ENCODE measurements around the gene RNF227.
"Not testable (repeated sequence)": the region's sequence is repeated elsewhere in the genome, so short reads cannot be mapped to it uniquely, and the experiment has no call there.

The RNF227 gene

DNA sequence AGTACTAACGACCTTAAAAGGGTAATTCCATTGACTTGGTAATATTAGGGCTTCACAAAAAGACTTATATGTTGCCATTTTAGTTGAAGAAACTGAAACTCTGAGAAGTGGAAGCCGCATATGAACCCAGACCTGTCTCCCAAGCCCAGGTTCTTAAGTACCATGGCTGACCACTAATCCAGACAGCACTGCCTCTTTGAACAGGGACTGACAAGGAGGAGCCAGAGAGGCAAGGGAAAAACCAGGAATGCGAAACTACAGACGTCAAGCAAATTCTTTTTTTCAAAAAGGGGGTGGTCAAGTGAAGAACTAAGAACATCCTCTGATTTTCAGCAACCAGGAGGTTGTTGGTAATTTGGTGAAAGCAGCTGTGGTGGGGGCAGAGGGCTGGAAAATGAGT, 43.0 kb downstream of the RNF227 start:
- no peak for ATAC-seq
- TF ChIP-seq SNAI2 (CRISPR knock-in tag; IDR thresholded peaks at IDR 0.05) (no peak), RARB (CRISPR knock-in tag; IDR thresholded peaks at IDR 0.05) (no peak), GLIS3 (CRISPR knock-in tag; IDR thresholded peaks at IDR 0.05) (no peak), ZFP30 (CRISPR knock-in tag; IDR thresholded peaks at IDR 0.05) (no peak), OSR1 (CRISPR knock-in tag; IDR thresholded peaks at IDR 0.05) (no peak), TOX (CRISPR knock-in tag; IDR thresholded peaks at IDR 0.05; ENCODE audit: borderline replicate concordance) (no peak), ZC3H10 (CRISPR knock-in tag; IDR thresholded peaks at IDR 0.05) (no peak), ZNF8 (CRISPR knock-in tag; IDR thresholded peaks at IDR 0.05) (no peak), ZNF565 (CRISPR knock-in tag; conservative IDR thresholded peaks at IDR 0.05; ENCODE audit: low read depth) (no peak), ZNF70 (CRISPR knock-in tag; IDR thresholded peaks at IDR 0.05) (no peak), TCF4 (CRISPR knock-in tag; IDR thresholded peaks at IDR 0.05; ENCODE audit: borderline replicate concordance) (no peak)
- TF ChIP-seq, protein P1, sequence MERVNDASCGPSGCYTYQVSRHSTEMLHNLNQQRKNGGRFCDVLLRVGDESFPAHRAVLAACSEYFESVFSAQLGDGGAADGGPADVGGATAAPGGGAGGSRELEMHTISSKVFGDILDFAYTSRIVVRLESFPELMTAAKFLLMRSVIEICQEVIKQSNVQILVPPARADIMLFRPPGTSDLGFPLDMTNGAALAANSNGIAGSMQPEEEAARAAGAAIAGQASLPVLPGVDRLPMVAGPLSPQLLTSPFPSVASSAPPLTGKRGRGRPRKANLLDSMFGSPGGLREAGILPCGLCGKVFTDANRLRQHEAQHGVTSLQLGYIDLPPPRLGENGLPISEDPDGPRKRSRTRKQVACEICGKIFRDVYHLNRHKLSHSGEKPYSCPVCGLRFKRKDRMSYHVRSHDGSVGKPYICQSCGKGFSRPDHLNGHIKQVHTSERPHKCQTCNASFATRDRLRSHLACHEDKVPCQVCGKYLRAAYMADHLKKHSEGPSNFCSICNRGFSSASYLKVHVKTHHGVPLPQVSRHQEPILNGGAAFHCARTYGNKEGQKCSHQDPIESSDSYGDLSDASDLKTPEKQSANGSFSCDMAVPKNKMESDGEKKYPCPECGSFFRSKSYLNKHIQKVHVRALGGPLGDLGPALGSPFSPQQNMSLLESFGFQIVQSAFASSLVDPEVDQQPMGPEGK (CRISPR knock-in tag; IDR thresholded peaks at IDR 0.05; ENCODE audit: borderline replicate concordance): no peak
- TF ChIP-seq, protein P2, sequence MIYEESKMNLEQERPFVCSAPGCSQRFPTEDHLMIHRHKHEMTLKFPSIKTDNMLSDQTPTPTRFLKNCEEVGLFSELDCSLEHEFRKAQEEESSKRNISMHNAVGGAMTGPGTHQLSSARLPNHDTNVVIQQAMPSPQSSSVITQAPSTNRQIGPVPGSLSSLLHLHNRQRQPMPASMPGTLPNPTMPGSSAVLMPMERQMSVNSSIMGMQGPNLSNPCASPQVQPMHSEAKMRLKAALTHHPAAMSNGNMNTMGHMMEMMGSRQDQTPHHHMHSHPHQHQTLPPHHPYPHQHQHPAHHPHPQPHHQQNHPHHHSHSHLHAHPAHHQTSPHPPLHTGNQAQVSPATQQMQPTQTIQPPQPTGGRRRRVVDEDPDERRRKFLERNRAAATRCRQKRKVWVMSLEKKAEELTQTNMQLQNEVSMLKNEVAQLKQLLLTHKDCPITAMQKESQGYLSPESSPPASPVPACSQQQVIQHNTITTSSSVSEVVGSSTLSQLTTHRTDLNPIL (CRISPR knock-in tag; IDR thresholded peaks at IDR 0.05; ENCODE audit: low read depth): no peak
- TF ChIP-seq, protein P3, sequence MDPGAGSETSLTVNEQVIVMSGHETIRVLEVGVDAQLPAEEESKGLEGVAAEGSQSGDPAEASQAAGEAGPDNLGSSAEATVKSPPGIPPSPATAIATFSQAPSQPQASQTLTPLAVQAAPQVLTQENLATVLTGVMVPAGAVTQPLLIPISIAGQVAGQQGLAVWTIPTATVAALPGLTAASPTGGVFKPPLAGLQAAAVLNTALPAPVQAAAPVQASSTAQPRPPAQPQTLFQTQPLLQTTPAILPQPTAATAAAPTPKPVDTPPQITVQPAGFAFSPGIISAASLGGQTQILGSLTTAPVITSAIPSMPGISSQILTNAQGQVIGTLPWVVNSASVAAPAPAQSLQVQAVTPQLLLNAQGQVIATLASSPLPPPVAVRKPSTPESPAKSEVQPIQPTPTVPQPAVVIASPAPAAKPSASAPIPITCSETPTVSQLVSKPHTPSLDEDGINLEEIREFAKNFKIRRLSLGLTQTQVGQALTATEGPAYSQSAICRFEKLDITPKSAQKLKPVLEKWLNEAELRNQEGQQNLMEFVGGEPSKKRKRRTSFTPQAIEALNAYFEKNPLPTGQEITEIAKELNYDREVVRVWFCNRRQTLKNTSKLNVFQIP (CRISPR knock-in tag; IDR thresholded peaks at IDR 0.05; ENCODE audit: borderline replicate concordance, low read depth): no peak
- TF ChIP-seq, protein P4, sequence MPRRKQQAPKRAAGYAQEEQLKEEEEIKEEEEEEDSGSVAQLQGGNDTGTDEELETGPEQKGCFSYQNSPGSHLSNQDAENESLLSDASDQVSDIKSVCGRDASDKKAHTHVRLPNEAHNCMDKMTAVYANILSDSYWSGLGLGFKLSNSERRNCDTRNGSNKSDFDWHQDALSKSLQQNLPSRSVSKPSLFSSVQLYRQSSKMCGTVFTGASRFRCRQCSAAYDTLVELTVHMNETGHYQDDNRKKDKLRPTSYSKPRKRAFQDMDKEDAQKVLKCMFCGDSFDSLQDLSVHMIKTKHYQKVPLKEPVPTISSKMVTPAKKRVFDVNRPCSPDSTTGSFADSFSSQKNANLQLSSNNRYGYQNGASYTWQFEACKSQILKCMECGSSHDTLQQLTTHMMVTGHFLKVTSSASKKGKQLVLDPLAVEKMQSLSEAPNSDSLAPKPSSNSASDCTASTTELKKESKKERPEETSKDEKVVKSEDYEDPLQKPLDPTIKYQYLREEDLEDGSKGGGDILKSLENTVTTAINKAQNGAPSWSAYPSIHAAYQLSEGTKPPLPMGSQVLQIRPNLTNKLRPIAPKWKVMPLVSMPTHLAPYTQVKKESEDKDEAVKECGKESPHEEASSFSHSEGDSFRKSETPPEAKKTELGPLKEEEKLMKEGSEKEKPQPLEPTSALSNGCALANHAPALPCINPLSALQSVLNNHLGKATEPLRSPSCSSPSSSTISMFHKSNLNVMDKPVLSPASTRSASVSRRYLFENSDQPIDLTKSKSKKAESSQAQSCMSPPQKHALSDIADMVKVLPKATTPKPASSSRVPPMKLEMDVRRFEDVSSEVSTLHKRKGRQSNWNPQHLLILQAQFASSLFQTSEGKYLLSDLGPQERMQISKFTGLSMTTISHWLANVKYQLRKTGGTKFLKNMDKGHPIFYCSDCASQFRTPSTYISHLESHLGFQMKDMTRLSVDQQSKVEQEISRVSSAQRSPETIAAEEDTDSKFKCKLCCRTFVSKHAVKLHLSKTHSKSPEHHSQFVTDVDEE (CRISPR knock-in tag; IDR thresholded peaks at IDR 0.05): no peak

DNA sequence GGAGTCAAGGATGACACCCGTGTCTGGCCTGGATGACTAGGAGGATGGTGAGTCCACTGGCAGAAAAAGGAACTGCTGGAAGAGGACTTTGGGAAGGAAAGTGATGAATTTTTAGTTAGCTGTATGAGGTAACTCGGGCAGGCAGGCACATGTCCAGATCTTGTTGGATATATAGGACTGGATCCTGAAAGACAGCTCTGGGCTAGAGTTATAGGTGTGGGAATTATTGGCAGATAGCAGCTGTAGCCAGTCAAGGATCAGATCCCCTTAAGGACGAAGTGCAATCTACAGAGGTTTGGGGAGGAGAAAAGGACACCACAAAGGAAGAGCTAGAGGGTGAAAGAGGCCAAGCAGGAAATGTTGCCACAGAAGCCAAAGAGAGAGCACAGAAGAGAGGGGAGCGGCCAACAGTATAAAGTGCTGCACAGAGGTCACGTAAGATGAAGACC, 48.2 kb downstream of the RNF227 start:
- TF ChIP-seq TOX (CRISPR knock-in tag; IDR thresholded peaks at IDR 0.05; ENCODE audit: borderline replicate concordance): no peak
- ATAC-seq: no peak

DNA sequence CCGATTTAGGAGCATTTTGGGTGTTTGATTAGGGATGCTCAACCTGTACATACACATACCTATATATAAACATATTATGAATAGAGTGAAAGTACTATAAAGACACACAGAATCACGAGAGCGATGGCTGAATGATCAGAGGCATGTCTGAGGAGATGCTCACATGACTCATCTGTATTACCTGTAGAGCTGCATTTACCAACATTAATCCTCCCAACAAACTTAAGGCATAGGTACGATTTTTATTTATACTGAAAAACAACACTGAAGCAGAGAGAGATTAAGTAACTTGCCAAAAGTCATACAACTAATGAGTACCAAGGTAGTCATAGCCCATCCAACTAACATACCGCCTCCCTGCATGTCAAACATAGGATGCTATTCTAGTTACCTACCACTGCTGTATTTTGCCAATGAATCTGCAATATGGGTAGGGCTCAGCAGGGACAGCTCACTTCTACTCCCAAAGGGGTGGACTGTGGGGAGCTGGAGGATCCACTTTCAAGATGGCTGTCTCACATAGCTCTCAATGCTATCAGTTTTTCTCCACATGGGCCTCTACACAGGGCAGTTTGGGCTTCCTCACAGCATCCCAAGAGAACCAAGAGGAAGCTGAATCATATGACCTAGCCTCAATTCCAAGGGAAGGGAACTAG, 51.0 kb downstream of the RNF227 start:
- ATAC-seq: no peak
- TF ChIP-seq CSDC2 (CRISPR knock-in tag; IDR thresholded peaks at IDR 0.05) (no peak), RARB (CRISPR knock-in tag; IDR thresholded peaks at IDR 0.05) (no peak), OSR1 (CRISPR knock-in tag; IDR thresholded peaks at IDR 0.05) (no peak), TOX (CRISPR knock-in tag; IDR thresholded peaks at IDR 0.05; ENCODE audit: borderline replicate concordance) (no peak), ARNTL (CRISPR knock-in tag; IDR thresholded peaks at IDR 0.05; ENCODE audit: borderline replicate concordance, low read depth) (no peak), GLIS3 (CRISPR knock-in tag; IDR thresholded peaks at IDR 0.05) (no peak), ESRRG (CRISPR knock-in tag; IDR thresholded peaks at IDR 0.05) (no peak), BACH2 (CRISPR knock-in tag; IDR thresholded peaks at IDR 0.05; ENCODE audit: borderline replicate concordance) (no peak), ZNF8 (CRISPR knock-in tag; IDR thresholded peaks at IDR 0.05) (no peak), TCF4 (CRISPR knock-in tag; IDR thresholded peaks at IDR 0.05; ENCODE audit: borderline replicate concordance) (no peak), ZC3H10 (CRISPR knock-in tag; IDR thresholded peaks at IDR 0.05) (no peak), SNAI2 (CRISPR knock-in tag; IDR thresholded peaks at IDR 0.05) (no peak), ZNF70 (CRISPR knock-in tag; IDR thresholded peaks at IDR 0.05) (no peak), ZNF565 (CRISPR knock-in tag; conservative IDR thresholded peaks at IDR 0.05; ENCODE audit: low read depth) (no peak)
- TF ChIP-seq, protein P1 (CRISPR knock-in tag; IDR thresholded peaks at IDR 0.05; ENCODE audit: borderline replicate concordance): no peak
- TF ChIP-seq, protein P2 (CRISPR knock-in tag; IDR thresholded peaks at IDR 0.05; ENCODE audit: low read depth): no peak
- TF ChIP-seq, protein P5, sequence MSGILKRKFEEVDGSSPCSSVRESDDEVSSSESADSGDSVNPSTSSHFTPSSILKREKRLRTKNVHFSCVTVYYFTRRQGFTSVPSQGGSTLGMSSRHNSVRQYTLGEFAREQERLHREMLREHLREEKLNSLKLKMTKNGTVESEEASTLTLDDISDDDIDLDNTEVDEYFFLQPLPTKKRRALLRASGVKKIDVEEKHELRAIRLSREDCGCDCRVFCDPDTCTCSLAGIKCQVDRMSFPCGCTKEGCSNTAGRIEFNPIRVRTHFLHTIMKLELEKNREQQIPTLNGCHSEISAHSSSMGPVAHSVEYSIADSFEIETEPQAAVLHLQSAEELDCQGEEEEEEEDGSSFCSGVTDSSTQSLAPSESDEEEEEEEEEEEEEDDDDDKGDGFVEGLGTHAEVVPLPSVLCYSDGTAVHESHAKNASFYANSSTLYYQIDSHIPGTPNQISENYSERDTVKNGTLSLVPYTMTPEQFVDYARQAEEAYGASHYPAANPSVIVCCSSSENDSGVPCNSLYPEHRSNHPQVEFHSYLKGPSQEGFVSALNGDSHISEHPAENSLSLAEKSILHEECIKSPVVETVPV (CRISPR knock-in tag; IDR thresholded peaks at IDR 0.05): no peak

DNA sequence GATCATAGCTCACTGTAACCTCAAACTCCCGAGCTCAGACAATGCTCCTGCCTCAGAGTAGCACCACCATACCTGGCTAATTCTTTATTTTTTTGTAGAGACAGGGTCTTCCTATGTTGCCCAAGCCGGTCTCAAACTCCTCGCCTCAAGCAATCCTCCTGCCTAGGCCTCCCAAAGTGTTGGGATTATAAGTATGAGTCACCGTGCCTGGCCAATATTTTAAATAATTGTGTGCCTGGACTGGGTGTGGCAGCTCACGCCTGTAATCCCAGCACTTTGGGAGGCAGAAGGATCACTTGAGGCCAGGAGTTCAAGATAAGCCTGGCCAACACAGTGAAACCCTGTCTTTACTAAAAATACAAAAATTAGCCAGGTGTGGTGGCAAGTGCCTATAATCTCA, 51.7 kb downstream of the RNF227 start:
- not testable (repeated sequence) for ATAC-seq

Measured in SK-N-SH treated with all-trans-retinoic acid at 6 μM for 48 hours (cell line).